Fibroblast of lung (primary cell): ENCODE measurements around the gene POLG. TPM values are rescaled to one million over a fixed set of nuclear protein-coding genes. Genes with fewer than 3 reads are reported as not detected.

ENCODE experiments used
- DNase-seq, 2 donors: peaks; one replicate each; pipeline versions ENCODE4 v3.0.0 to v3.0.0-alpha.2; 2010; ENCODE audit warnings: low read depth in 2 of 2
- H2AFZ ChIP-seq: 2 replicates; pipeline ENCODE4 v1.5.1; 2012; ENCODE audit warnings: low read length, control low read depth, inconsistent platforms
- H3K27ac ChIP-seq: 2 replicates; pipeline ENCODE4 v1.5.1; 2011; ENCODE audit warnings: low read length, control low read depth; ENCODE audit not compliant: insufficient read depth
- H3K27me3 ChIP-seq: 2 replicates; pipeline ENCODE4 v1.5.1; 2011; ENCODE audit warnings: mild to moderate bottlenecking, low read length; ENCODE audit not compliant: control insufficient read depth, insufficient read depth
- H3K36me3 ChIP-seq: 2 replicates; pipeline ENCODE4 v1.5.1; 2011; ENCODE audit warnings: low read length; ENCODE audit not compliant: control insufficient read depth, insufficient read depth
- H3K4me1 ChIP-seq: 2 replicates; pipeline ENCODE4 v1.5.1; 2011; ENCODE audit warnings: low read length; ENCODE audit not compliant: control insufficient read depth, insufficient read depth; ENCODE audit errors: extremely low read depth
- H3K4me2 ChIP-seq: 2 replicates; pipeline ENCODE4 v1.5.1; 2011; ENCODE audit warnings: low read length, control low read depth; ENCODE audit not compliant: insufficient read depth; ENCODE audit errors: extremely low read depth
- H3K4me3 ChIP-seq, 4 experiments: fragments of 200-600 bp in 1 of 4; sonication (generic) in 1 of 4; replicated peaks in 1 of 4; 2 replicates each; pipeline ENCODE4 v1.5.1; 2011 to 2016; ENCODE audit warnings: low read length in 4 of 4, low read depth in 3 of 4, mild to moderate bottlenecking in 3 of 4, control low read depth in 2 of 4, inconsistent platforms in 1 of 4, mixed read lengths in 1 of 4; ENCODE audit not compliant: insufficient read depth in 1 of 4; ENCODE audit errors: control extremely low read depth in 1 of 4
- H3K79me2 ChIP-seq: 2 replicates; pipeline ENCODE4 v1.5.1; 2012; ENCODE audit warnings: mild to moderate bottlenecking, low read length, inconsistent platforms; ENCODE audit not compliant: control insufficient read depth, insufficient read depth
- H3K9ac ChIP-seq: 2 replicates; pipeline ENCODE4 v1.5.1; 2011; ENCODE audit warnings: mild to moderate bottlenecking, low read length, control low read depth; ENCODE audit not compliant: insufficient read depth
- H3K9me3 ChIP-seq: 2 replicates; pipeline ENCODE4 v1.5.1; 2012; ENCODE audit warnings: low read depth, low read length; ENCODE audit not compliant: control insufficient read depth, insufficient read depth
- H4K20me1 ChIP-seq: 2 replicates; pipeline ENCODE4 v1.5.1; 2011; ENCODE audit warnings: low read length; ENCODE audit not compliant: control insufficient read depth, insufficient read depth; ENCODE audit errors: extremely low read depth
- EZH2 ChIP-seq: IDR thresholded peaks from 2 replicates; pipeline ENCODE4 v1.5.1; 2012; ENCODE audit warnings: low read length, control low read depth, mild to moderate bottlenecking; ENCODE audit errors: missing control alignments
- polyA plus RNA-seq, 2 donors: library from polyadenylated mRNA; depleted of rRNA in 1 of 2; stranded (reverse) in 1 of 2; unstranded in 1 of 2; fragments of >200 nt; gene quantifications; 2 replicates each; pipeline ENCODE4 v1.2.1, GENCODE V29; 2011 to 2012; ENCODE audit warnings: missing spikeins in 1 of 2
- total RNA-seq: library from RNA; depleted of rRNA; stranded (reverse); fragments of >200 nt; gene quantifications from 2 replicates; pipeline ENCODE4 v1.2.1, GENCODE V29; 2014
- TF ChIP-seq, protein P1 (sequence below), 2 donors: IDR thresholded peaks in 1 of 2; conservative IDR thresholded peaks in 1 of 2; 1 replicate in 1 of 2; 2 replicates in 1 of 2; pipeline ENCODE4 v1.5.1; 2011 to 2012; ENCODE audit warnings: low read length in 2 of 2, control low read depth in 1 of 2, inconsistent platforms in 1 of 2, low read depth in 1 of 2, mild to moderate bottlenecking in 1 of 2

POLG gene
- total and polyA plus RNA-seq, 2 donors (not counting 1 experiment from before 2014, with no cell fraction given) = 20.4 to 61.3 TPM

DNA sequence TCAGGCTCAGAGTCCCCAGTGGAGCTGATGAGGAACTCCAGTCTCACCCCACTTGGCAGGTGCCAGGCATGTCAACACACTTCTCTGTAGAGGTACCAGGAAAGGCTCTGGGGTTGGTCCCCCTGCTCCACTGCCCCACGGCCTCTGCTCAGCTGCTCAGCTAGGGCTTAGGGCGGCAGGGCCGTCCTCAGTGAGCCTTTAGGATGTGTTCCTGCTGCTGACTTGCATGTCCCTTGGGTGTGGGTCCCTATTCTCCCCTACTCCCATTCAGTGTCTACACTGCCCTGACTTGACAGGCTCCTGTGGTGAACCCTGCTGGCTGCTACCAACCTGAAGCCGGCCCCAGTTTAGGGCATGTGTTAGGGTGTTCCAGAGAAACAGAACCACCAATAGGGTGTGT lies 17.9 kb upstream of the POLG start:
- no peaks in the 10 kb centered on the region for H3K79me2 ChIP-seq
- TF ChIP-seq, protein P1, sequence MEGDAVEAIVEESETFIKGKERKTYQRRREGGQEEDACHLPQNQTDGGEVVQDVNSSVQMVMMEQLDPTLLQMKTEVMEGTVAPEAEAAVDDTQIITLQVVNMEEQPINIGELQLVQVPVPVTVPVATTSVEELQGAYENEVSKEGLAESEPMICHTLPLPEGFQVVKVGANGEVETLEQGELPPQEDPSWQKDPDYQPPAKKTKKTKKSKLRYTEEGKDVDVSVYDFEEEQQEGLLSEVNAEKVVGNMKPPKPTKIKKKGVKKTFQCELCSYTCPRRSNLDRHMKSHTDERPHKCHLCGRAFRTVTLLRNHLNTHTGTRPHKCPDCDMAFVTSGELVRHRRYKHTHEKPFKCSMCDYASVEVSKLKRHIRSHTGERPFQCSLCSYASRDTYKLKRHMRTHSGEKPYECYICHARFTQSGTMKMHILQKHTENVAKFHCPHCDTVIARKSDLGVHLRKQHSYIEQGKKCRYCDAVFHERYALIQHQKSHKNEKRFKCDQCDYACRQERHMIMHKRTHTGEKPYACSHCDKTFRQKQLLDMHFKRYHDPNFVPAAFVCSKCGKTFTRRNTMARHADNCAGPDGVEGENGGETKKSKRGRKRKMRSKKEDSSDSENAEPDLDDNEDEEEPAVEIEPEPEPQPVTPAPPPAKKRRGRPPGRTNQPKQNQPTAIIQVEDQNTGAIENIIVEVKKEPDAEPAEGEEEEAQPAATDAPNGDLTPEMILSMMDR (conservative IDR thresholded peaks at IDR 0.05 in 1 of 2, IDR thresholded peaks at IDR 0.05 in 1 of 2; ENCODE audit: low read depth in 1 of 2, low read length in 2 of 2) = no peak
- TF ChIP-seq EZH2 = no peak
- no peaks in the 10 kb centered on the region for H3K9me3 ChIP-seq
- no peak overlapping the region for H3K4me2 ChIP-seq
- H2AFZ ChIP-seq = no peak overlapping the region
- H3K9ac ChIP-seq = no peak overlapping the region
- no peak for DNase-seq
- H3K27ac ChIP-seq = no peak overlapping the region
- no peaks in the 10 kb centered on the region for H3K4me1 ChIP-seq
- H3K27me3 ChIP-seq = peaks cover 38% of the 10 kb centered on the region
- no peak overlapping the region for H3K4me3 ChIP-seq
- H3K36me3 ChIP-seq = no peaks in the 10 kb centered on the region
- H4K20me1 ChIP-seq = no peaks in the 10 kb centered on the region

DNA sequence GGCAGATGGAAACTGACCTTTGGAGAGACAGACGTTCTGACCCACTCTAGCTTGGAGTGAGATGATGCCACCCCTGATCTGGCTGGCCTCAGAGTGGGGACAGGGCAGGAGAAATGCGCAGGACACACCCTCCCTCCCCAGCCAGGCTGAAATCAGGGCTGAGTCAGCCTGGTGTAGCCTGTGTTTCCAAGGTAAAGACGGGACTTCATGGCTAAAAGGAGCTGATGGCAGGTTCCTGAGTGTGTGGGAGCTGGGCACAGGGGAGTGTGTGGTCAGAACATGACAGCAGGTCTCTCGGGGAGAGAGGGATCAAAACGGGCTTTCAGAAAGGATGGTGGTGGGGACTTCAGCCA lies 14.6 kb upstream of the POLG start:
- TF ChIP-seq, protein P1 (conservative IDR thresholded peaks at IDR 0.05 in 1 of 2, IDR thresholded peaks at IDR 0.05 in 1 of 2; ENCODE audit: low read depth in 1 of 2, low read length in 2 of 2) = no peak
- TF ChIP-seq EZH2 = peak; percentile 19
- no peaks in the 10 kb centered on the region for H3K79me2 ChIP-seq
- peaks cover 41% of the 10 kb centered on the region for H3K27me3 ChIP-seq
- H2AFZ ChIP-seq = no peak overlapping the region
- DNase-seq = no peak
- no peaks in the 10 kb centered on the region for H3K9me3 ChIP-seq
- H3K9ac ChIP-seq = no peak overlapping the region
- H3K36me3 ChIP-seq = no peaks in the 10 kb centered on the region
- no peak overlapping the region for H3K4me2 ChIP-seq
- H4K20me1 ChIP-seq = no peaks in the 10 kb centered on the region
- H3K4me1 ChIP-seq = no peaks in the 10 kb centered on the region
- H3K4me3 ChIP-seq = no peak overlapping the region
- H3K27ac ChIP-seq = no peak overlapping the region

DNA sequence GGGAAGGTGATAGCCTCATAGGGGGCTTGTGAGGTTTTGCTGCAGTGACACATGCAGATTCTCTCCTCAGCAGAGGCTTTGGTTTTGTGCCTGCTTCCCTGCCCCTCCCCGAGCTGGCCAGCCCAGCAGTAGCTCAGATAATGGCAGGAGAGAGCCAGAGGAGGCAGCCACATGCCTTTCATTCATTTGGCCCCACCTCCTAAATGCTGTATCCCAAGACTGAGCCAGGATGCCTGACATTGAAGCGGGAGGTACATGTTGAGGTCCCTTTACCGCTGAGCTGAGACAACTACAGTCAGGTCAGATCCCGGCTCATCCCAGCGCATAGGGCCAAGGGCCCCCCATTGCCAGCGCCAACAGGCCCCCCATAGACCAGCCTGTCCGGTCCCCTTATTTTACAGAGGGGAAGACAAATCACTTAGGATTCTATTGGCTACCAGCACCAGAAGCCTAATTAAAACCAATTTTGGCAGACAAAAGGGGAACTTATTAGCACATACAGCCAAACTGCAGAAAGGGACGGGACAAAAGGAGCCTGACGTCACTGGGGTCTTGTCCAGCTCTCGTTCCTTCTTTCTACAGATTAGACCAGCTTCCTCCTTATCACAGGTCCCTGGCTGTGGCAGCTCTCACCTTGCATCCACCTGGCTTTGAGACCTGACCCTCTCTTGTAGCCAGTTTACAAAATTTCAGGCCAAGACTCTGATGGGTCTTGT lies 12.1 kb upstream of the POLG start:
- no peak overlapping the region for H3K27ac ChIP-seq
- no peak for TF ChIP-seq EZH2
- TF ChIP-seq, protein P1 (conservative IDR thresholded peaks at IDR 0.05 in 1 of 2, IDR thresholded peaks at IDR 0.05 in 1 of 2; ENCODE audit: low read depth in 1 of 2, low read length in 2 of 2) = no peak
- no peaks in the 10 kb centered on the region for H4K20me1 ChIP-seq
- no peaks in the 10 kb centered on the region for H3K9me3 ChIP-seq
- H3K4me3 ChIP-seq = no peak overlapping the region
- H3K27me3 ChIP-seq = peaks cover 25% of the 10 kb centered on the region
- no peak overlapping the region for H3K9ac ChIP-seq
- H3K79me2 ChIP-seq = no peaks in the 10 kb centered on the region
- no peak overlapping the region for H2AFZ ChIP-seq
- H3K4me1 ChIP-seq = no peaks in the 10 kb centered on the region
- DNase-seq = no peak
- H3K36me3 ChIP-seq = no peaks in the 10 kb centered on the region
- H3K4me2 ChIP-seq = no peak overlapping the region
